Transverse colon (tissue), 4 donors: ENCODE data around the gene POU3F2. TPM values are rescaled to one million over a fixed set of nuclear protein-coding genes. Genes with fewer than 3 reads are reported as not detected.

ENCODE experiments used
- DNase-seq: peaks from one replicate; pipeline ENCODE4 v3.0.0-alpha.2; 2019
- H3K27ac ChIP-seq, 4 donors: fragments of 200-600 bp; sonication (generic); 2 replicates each; pipeline ENCODE4 v1.5.1; 2016 to 2018; ENCODE audit warnings: inconsistent platforms in 4 of 4
- H3K27me3 ChIP-seq: fragments of 200-600 bp; sonication (generic); 2 replicates; pipeline ENCODE4 v1.5.1; 2017; ENCODE audit warnings: inconsistent platforms
- H3K36me3 ChIP-seq, 4 donors: fragments of 200-600 bp; sonication (generic); 2 replicates each; pipeline ENCODE4 v1.5.1; 2017 to 2019; ENCODE audit warnings: inconsistent platforms in 4 of 4
- H3K4me1 ChIP-seq, 4 donors: fragments of 200-600 bp; sonication (generic); 2 replicates each; pipeline ENCODE4 v1.5.1; 2017 to 2020; ENCODE audit warnings: inconsistent platforms in 4 of 4
- H3K4me3 ChIP-seq, 4 donors: fragments of 200-600 bp; sonication (generic); 1 replicate in 1 of 4; 2 replicates in 3 of 4; pipeline versions ENCODE4 v1.5.1 to v1.6.1; 2017 to 2019; ENCODE audit warnings: inconsistent platforms in 4 of 4
- H3K9me3 ChIP-seq, 2 donors: fragments of 200-600 bp; sonication (generic); 2 replicates each; pipeline ENCODE4 v1.5.1; 2017 to 2019; ENCODE audit warnings: inconsistent platforms in 2 of 2
- CTCF ChIP-seq, 5 experiments: fragments of 200-600 bp in 3 of 5; fragments of 450-650 bp in 2 of 5; sonication (generic) in 3 of 5; IDR thresholded peaks; 1 replicate in 2 of 5; 2 replicates in 3 of 5; pipeline ENCODE4 v1.5.1; 2016 to 2017; ENCODE audit warnings: antibody characterized with exemption in 5 of 5, inconsistent platforms in 3 of 5, mild to moderate bottlenecking in 2 of 5, moderate library complexity in 1 of 5
- EP300 ChIP-seq: sonication (generic); formaldehyde crosslinking; IDR thresholded peaks from one replicate; pipeline ENCODE4 v1.6.1; 2017; ENCODE audit warnings: antibody characterized with exemption, low read depth
- POLR2A ChIP-seq: fragments of 450-650 bp; IDR thresholded peaks from one replicate; pipeline ENCODE4 v1.6.1; 2016; ENCODE audit warnings: antibody characterized with exemption, mild to moderate bottlenecking, moderate library complexity
- POLR2AphosphoS5 ChIP-seq, 3 donors: sonication (generic); formaldehyde crosslinking; IDR thresholded peaks; one replicate each; pipeline ENCODE4 v1.6.1; 2016; ENCODE audit warnings: antibody characterized with exemption in 3 of 3
- WGBS, 2 donors: methylation state at CpG; one replicate each; pipeline ENCODE4 v1.1.5; 2018; ENCODE audit warnings: low coverage in 1 of 2; 5-methylcytosine and 5-hydroxymethylcytosine counted together
- in situ Hi-C, 4 donors: fragments of 200-750 bp; cut with MboI; loops; one replicate each; pipeline versions ENCODE4 v1.15.0 to v1.15.1; 2017; ENCODE audit warnings: low sequenced_read_pairs in 3 of 4, low pct_ligation_motif_present in 1 of 4, low pct_unique_long_range_greater_than_20kb in 1 of 4
- intact Hi-C: fragments of 100-400 bp; cut with DNase I; formaldehyde crosslinking; loops from one replicate; pipeline ENCODE4 v1.15.1; 2023; ENCODE audit warnings: low total_unique reads
- total RNA-seq, 4 donors: library from RNA; depleted of rRNA; stranded (reverse); fragments of >200 nt; gene quantifications; one replicate each; pipeline ENCODE4 v1.1.0, GENCODE V29; 2016

POU3F2 gene
- total RNA-seq, 4 donors from 2014 or later = not detected

GRCh38 chr6:98839781-98840361 lies 5.5 kb downstream of the POU3F2 start:
- intact Hi-C loops (loop anchor here (10.0 kb wide), 1 partner anchor 1345 kb away; no protein-coding TSS in a partner anchor), in situ Hi-C loops (no loop called here)
- TF ChIP-seq EP300 = no peak
- TF ChIP-seq POLR2A = no peak
- TF ChIP-seq CTCF (IDR thresholded peaks at IDR 0.05) = no peak
- DNase-seq = no peak
- H3K36me3 ChIP-seq = no peaks in the 10 kb centered on the region
- H3K27me3 ChIP-seq = peaks cover 99% of the 10 kb centered on the region
- 22 to 25% methylated on average over 2 to 5 of the region's 5 CpGs for WGBS, 2 donors
- no peak overlapping the region for H3K27ac ChIP-seq
- H3K9me3 ChIP-seq = no peaks in the 10 kb centered on the region
- H3K4me1 ChIP-seq = peaks cover 14 to 28% (median 15%) of the 10 kb centered on the region in 4 donors
- no peak overlapping the region for H3K4me3 ChIP-seq

GRCh38 chr6:98840385-98840784 lies 6.0 kb downstream of the POU3F2 start:
- in situ Hi-C loops (no loop called here), intact Hi-C loops (loop anchor here (10.0 kb wide), 1 partner anchor 1346 kb away; no protein-coding TSS in a partner anchor)
- H3K4me1 ChIP-seq = peaks cover 11 to 29% (median 16%) of the 10 kb centered on the region in 4 donors
- H3K27ac ChIP-seq = no peak overlapping the region
- no peak for TF ChIP-seq CTCF (IDR thresholded peaks at IDR 0.05)
- TF ChIP-seq EP300 = no peak
- no peak for TF ChIP-seq POLR2AphosphoS5 (IDR thresholded peaks at IDR 0.05)
- no peak for TF ChIP-seq POLR2A
- H3K27me3 ChIP-seq = peaks cover 100% of the 10 kb centered on the region
- no peak for DNase-seq
- no peaks in the 10 kb centered on the region for H3K36me3 ChIP-seq
- H3K9me3 ChIP-seq = no peaks in the 10 kb centered on the region
- 30 to 50% methylated on average over 2 to 6 of the region's 6 CpGs for WGBS, 2 donors
- no peak overlapping the region for H3K4me3 ChIP-seq

GRCh38 chr6:98840996-98841513 lies 6.7 kb downstream of the POU3F2 start:
- TF ChIP-seq EP300 = no peak
- TF ChIP-seq POLR2A = no peak
- H3K9me3 ChIP-seq = no peaks in the 10 kb centered on the region
- no peak overlapping the region for H3K4me3 ChIP-seq
- H3K27me3 ChIP-seq = peaks cover 100% of the 10 kb centered on the region
- no peaks in the 10 kb centered on the region for H3K36me3 ChIP-seq
- H3K27ac ChIP-seq = no peak overlapping the region
- intact Hi-C loops (loop anchor here (10.0 kb wide), 1 partner anchor 1346 kb away; no protein-coding TSS in a partner anchor), in situ Hi-C loops (no loop called here)
- H3K4me1 ChIP-seq = peaks cover 5 to 27% (median 13%) of the 10 kb centered on the region in 4 donors
- DNase-seq = no peak

- DNase-seq = no peak
- no peaks in the 10 kb centered on the region for H3K9me3 ChIP-seq
- no peak overlapping the region for H3K4me3 ChIP-seq
- H3K4me1 ChIP-seq = peaks cover 5 to 26% (median 12%) of the 10 kb centered on the region in 4 donors
- no peak overlapping the region for H3K27ac ChIP-seq
- H3K36me3 ChIP-seq = no peaks in the 10 kb centered on the region
- WGBS, 2 donors = 22 to 25% methylated on average over 9 of the region's 9 CpGs
- peaks cover 100% of the 10 kb centered on the region for H3K27me3 ChIP-seq
- TF ChIP-seq POLR2A (no peak), EP300 (no peak), POLR2AphosphoS5 (IDR thresholded peaks at IDR 0.05) (no peak)
- in situ Hi-C loops = no loop called here
- intact Hi-C loops = loop anchor here (10.0 kb wide), 1 partner anchor 1347 kb away; no protein-coding TSS in a partner anchor
Observed at GRCh38 chr6:98841621-98842341, 7.4 kb downstream of the POU3F2 start.

GRCh38 chr6:98842342-98843180 lies 8.2 kb downstream of the POU3F2 start:
- intact Hi-C loops = loop anchor here (10.0 kb wide), 1 partner anchor 1348 kb away; no protein-coding TSS in a partner anchor
- H3K36me3 ChIP-seq = no peaks in the 10 kb centered on the region
- 22 to 33% methylated on average over 6 to 39 of the region's 44 CpGs for WGBS, 2 donors
- in situ Hi-C loops = no loop called here
- no peak overlapping the region for H3K27ac ChIP-seq
- no peak overlapping the region for H3K4me3 ChIP-seq
- no peak for DNase-seq
- TF ChIP-seq POLR2A (no peak), EP300 (no peak), POLR2AphosphoS5 (IDR thresholded peaks at IDR 0.05) (no peak), CTCF (IDR thresholded peaks at IDR 0.05) (no peak)
- no peaks in the 10 kb centered on the region for H3K9me3 ChIP-seq
- H3K27me3 ChIP-seq = peaks cover 100% of the 10 kb centered on the region
- H3K4me1 ChIP-seq = peaks cover 5 to 28% (median 13%) of the 10 kb centered on the region in 4 donors
